ENCODE results near the gene PFKFB3. TPM values are rescaled to one million over a fixed set of nuclear protein-coding genes. Genes with fewer than 3 reads are reported as not detected.
"Not testable (repeated sequence)": the region's sequence is repeated elsewhere in the genome, so short reads cannot be mapped to it uniquely, and the experiment has no call there.

Gene PFKFB3
- total RNA-seq, 1 donor from 2014 or later, result 441 TPM

- no peak for DNase-seq (ENCODE audit: low spot score)
These were observed 68.9 kb downstream of the PFKFB3 start for GRCh38 chr10:6271663-6272062.

DNA sequence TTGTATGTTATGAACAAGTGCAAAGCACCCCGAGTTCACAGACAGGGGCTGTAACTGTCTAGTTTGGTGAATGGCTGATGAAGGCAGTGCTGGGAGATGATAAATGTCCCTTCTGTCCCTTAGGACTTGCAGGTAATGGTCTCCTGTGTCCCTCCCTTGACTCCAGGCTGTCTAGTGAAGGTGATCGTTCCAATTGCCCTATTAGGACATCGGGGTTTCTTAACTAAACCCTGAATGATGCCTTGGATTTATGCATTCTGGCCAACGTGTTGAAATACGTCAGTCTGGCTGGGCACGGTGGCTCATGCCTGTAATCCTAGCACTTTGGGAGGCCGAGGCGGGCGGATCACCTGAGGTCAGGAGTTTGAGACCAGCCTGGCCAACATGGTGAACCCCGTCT, 69.4 kb downstream of the PFKFB3 start:
- no peak for DNase-seq (ENCODE audit: low spot score)

GRCh38 chr10:6273351-6273750, 70.6 kb downstream of the PFKFB3 start:
- no peak for DNase-seq (ENCODE audit: low spot score)

GRCh38 chr10:6274040-6274439, 71.3 kb downstream of the PFKFB3 start:
- DNase-seq (ENCODE audit: low spot score), result no peak

GRCh38 chr10:6274484-6274883, 71.8 kb downstream of the PFKFB3 start:
- no peak for DNase-seq (ENCODE audit: low spot score)

GRCh38 chr10:6275022-6275997, 72.6 kb downstream of the PFKFB3 start:
- DNase-seq (ENCODE audit: low spot score), result peak; percentile 97

- DNase-seq (ENCODE audit: low spot score), result no peak
These were observed 73.6 kb downstream of the PFKFB3 start for GRCh38 chr10:6276356-6276755.

DNA sequence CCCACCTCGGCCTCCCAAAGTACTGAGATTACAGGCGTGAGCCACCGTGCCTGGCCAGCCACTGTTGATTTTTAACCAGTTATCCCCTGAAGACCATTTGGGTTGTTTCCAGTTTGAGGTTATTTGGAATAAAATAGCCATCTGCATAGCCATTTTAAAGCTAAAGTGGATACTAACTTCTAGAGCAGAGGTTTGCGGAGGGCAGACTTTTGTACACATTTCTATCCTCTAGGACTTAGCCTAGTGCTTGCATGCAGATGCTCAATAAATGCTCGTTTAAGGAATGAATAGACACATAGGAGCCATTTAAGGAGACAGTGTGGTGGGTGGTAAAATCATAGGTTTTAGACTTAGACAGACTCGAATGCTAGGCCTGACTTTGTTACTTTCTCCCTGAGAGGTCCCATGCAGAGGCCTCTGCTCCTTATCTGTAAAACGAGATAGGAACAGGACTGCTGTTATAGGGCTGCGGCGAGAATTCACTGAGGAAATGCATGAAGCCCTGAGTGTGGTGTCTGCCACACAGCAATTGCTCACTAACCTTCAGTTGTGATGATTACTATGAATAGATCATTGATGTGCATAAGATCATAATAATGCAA, 75.9 kb downstream of the PFKFB3 start:
- DNase-seq (ENCODE audit: low spot score), result no peak

DNA sequence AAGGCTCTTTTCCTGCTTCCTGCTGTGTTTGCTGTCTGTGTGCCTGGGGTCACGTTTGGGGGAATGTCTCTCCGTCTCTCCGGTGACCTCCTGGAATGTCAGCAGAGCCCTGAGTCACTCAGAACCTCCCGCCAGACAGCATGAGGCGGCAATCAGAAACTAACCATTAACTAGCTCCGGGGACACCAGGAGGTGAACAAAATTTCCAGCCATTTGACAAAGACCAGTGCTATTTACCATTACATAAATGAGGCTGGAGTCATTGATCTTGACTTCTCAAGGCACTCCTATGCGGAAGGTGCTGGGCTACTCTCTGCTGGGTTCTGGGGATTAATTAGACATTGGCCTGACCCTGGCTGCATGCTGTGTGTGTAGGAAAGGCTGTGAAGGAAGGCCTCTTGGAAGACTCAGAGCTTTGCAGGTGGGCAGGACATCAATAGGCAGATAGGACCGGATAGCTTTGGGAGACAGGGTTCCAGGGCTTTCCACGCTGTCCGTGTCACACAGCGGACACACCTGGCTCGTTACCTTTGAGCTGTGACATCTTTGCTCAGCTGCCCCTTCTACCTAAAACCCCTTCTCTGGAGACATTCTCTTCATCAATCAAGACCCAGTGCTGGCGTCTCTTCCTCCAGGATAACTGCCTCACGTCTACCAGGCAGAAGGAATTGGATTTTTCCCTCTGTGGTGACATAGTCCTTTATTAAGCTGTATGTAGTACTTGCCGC, 77.0 kb downstream of the PFKFB3 start:
- no peak for DNase-seq (ENCODE audit: low spot score)

DNA sequence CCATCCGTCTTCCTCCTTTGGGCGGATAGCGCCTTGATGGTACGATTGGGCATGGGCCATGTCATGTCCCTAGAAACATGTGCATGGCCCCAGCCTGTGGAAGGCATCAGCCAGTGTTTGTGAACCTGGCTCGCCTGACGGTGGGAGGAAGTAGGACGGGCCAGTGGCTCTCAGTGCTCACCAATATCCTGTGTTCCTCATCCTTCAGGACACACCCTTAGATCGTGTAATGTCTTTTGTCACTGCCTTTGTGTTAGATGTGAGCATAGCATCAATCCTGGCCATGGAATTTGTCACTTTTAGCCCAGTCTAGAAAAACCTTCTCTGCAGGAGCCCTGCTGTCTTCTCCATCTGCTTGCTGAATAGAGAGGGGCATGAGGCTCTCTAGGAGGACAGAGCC, 77.6 kb downstream of the PFKFB3 start:
- DNase-seq (ENCODE audit: low spot score), result no peak

- DNase-seq (ENCODE audit: low spot score), result no peak
These were observed 79.8 kb downstream of the PFKFB3 start for GRCh38 chr10:6282454-6282958.

DNA sequence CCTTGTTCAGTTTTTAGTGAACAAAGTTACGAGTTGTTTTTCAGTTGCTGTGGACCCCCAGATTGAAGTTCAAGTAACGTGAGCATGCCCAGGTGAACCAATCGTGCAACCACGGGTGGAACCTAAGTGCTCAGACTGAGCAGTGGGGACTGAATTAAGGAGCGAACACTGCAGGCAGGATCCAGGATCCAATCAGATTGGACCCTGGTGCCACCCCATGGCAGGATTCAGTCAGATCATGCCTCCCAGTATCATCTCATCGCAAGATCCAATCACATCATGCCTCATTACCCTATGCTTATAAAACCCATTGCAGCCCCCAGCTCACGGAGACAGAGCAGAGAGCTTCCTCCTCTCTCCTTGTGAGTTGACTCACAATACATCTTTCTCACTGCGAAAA, 80.9 kb downstream of the PFKFB3 start:
- no peak for DNase-seq (ENCODE audit: low spot score)

DNA sequence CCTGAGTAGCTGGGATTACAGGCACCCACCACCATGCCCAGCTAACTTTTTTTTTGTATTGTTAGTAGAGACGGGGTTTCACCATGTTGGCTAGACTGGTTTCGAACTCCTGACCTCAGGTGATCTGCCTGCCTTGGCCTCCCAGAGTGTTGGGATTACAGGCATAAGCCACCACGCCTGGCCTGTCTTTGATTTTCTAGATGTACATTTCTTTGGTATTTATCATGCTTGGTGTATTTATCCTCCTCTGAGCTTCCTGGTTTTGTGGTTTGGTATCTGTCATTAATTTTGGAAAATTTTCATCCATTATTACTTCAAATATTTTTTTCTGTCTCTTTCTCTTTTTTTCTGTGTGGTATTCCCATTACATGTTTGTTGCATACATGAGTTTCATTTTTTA, 87.9 kb downstream of the PFKFB3 start:
- not testable (repeated sequence) for DNase-seq (ENCODE audit: low spot score)

DNA sequence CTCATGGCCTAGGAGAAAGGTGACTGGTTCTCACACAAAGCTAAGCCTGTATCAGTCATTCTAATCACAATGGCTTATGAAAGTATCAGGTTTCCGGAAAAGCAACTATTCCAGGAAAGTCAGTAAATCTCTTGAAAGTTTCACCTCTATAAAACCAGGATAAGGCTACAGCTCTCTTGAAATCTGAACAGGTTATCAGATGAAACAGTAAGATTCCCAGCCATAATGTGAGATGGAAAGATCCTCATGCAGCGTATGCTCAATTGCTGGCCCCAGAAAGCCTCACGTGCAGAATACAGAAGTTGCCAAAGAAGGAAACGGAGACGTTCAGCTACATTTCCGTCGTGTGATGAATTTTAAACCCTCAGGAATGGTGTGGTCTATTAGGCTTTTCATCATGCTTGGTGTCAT, 90.0 kb downstream of the PFKFB3 start:
- no peak for DNase-seq (ENCODE audit: low spot score)

DNA sequence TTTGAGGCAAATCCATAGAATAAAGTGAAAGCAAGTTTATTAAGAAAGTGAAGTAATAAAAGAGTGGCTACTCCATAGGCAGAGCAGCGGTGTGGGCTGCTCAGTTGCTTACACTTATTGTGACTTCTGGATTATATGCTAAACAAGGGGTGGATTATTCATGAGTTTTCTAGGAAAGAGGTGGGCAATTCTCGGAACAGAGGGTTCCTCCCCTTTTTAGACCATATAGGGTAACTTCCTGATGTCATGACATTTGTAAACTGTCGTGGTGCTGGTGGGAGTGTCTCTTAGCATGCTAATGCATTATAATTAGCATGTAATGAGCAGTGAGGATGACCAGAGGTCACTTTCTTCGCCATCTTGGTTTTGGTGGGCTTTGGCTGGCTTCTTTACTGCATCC, 93.7 kb downstream of the PFKFB3 start:
- DNase-seq (ENCODE audit: low spot score), result not testable (repeated sequence)

- DNase-seq (ENCODE audit: low spot score), result no peak
These were observed 94.1 kb downstream of the PFKFB3 start for GRCh38 chr10:6296828-6297251.

DNA sequence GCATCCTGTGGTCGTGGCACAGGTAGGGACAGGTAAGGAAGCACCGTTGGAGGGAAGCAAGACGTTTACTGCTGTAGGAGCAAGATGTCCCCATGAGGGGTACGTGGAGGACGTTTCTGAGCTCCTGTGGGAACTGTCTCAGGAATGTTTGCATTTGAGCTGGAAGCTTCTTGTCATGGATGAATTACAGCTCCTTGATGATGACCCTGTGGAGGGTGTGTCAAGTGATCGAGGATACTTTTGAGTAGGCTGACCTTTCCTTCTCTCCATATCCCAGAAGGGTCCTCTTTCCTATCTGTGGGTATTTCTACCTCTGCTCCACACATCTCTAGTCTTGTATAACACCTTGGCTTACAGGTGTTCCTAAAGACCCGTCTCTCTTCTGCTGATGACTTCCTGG, 94.8 kb downstream of the PFKFB3 start:
- DNase-seq (ENCODE audit: low spot score), result no peak

GRCh38 chr10:6297951-6298381, 95.2 kb downstream of the PFKFB3 start:
- no peak for DNase-seq (ENCODE audit: low spot score)

DNA sequence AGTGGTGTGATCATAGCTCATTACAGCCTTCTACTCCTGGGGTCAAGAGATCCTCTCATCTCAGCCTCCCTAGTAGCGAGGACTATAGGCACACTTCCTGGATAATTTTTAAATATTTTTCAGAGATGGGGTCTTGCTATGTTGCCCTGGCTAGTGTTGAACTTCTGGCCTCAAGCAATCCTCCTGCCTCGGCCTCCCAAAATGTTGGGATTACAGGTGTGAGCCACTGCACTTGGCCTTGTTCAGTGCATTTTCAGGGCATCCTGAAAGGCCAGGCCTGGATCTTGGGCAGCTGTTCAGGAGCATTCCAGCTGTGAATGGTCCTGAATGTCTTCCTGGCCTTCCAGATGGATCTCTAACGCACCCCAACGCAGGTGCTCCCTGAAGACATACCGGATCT, 95.7 kb downstream of the PFKFB3 start:
- DNase-seq (ENCODE audit: low spot score), result no peak

DNA sequence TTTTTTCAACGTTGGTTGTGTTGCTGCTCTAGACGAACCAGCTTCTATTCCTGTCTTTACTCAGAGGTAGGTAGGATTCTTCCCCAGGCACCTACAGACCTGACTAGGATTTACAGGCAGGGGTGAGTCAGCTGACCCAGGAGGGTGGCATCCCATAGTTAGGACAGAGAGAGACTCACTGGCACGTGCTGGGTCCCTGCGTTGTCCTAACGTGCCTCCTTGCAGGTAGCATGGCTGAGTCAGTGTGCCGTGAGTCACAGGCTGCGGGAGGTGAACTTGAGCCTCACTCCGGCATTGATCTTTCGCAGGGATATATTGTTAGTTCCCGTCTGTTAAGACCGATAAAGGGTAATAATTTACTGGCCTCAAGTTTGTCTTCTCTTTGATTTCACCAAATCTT, 96.5 kb downstream of the PFKFB3 start:
- DNase-seq (ENCODE audit: low spot score), result no peak

GRCh38 chr10:6299743-6300105, 97.0 kb downstream of the PFKFB3 start:
- DNase-seq (ENCODE audit: low spot score), result no peak
